KMS-11 (cell line): Measurements from ENCODE around the gene KCNA2.

Source experiments
- H2AFZ ChIP-seq: fragments of 200-600 bp; sonication (generic); 2 replicates; pipeline ENCODE4 v1.6.1; 2016; ENCODE audit warnings: antibody characterized with exemption, mixed run types, low read depth
- H3K27ac ChIP-seq: fragments of 200-600 bp; sonication (generic); 2 replicates; pipeline ENCODE4 v1.6.1; 2016; ENCODE audit warnings: mild to moderate bottlenecking, mixed run types
- H3K27me3 ChIP-seq: fragments of 200-600 bp; sonication (generic); 2 replicates; pipeline ENCODE4 v1.6.1; 2017; ENCODE audit warnings: mild to moderate bottlenecking, low read depth, mixed run types, moderate library complexity; ENCODE audit not compliant: insufficient read depth
- H3K36me3 ChIP-seq: fragments of 200-600 bp; sonication (generic); 2 replicates; pipeline ENCODE4 v1.6.1; 2017; ENCODE audit warnings: mild to moderate bottlenecking, mixed run types; ENCODE audit not compliant: insufficient read depth
- H3K4me1 ChIP-seq: fragments of 200-600 bp; sonication (generic); 2 replicates; pipeline ENCODE4 v1.6.1; 2016; ENCODE audit warnings: mild to moderate bottlenecking, low read depth, mixed run types; ENCODE audit not compliant: poor library complexity, severe bottlenecking
- H3K4me2 ChIP-seq: fragments of 200-600 bp; sonication (generic); 2 replicates; pipeline ENCODE4 v1.7.0; 2016; ENCODE audit warnings: mild to moderate bottlenecking, mixed run types
- H3K4me3 ChIP-seq: fragments of 200-600 bp; sonication (generic); IDR thresholded peaks from 2 replicates; pipeline ENCODE4 v1.6.1; 2017; ENCODE audit warnings: low read depth, low read length, mixed read lengths; ENCODE audit not compliant: insufficient read depth
- H3K79me2 ChIP-seq: fragments of 200-600 bp; sonication (generic); 2 replicates; pipeline ENCODE4 v1.6.1; 2016; ENCODE audit warnings: low read depth, mixed run types; ENCODE audit not compliant: insufficient read depth
- H3K9ac ChIP-seq: fragments of 200-600 bp; sonication (generic); 2 replicates; pipeline ENCODE4 v1.6.1; 2016; ENCODE audit warnings: mild to moderate bottlenecking, mixed run types
- H4K20me1 ChIP-seq: fragments of 200-600 bp; sonication (generic); 2 replicates; pipeline ENCODE4 v1.6.1; 2016; ENCODE audit warnings: mild to moderate bottlenecking, mixed run types; ENCODE audit not compliant: insufficient read depth
- TF ChIP-seq, protein P1 (sequence below): fragments of 200-600 bp; sonication (generic); conservative IDR thresholded peaks from 2 replicates; pipeline ENCODE4 v1.6.1; 2017; ENCODE audit warnings: low read depth, mild to moderate bottlenecking, antibody characterized with exemption, low read length, moderate library complexity, mixed read lengths

The KCNA2 gene

DNA sequence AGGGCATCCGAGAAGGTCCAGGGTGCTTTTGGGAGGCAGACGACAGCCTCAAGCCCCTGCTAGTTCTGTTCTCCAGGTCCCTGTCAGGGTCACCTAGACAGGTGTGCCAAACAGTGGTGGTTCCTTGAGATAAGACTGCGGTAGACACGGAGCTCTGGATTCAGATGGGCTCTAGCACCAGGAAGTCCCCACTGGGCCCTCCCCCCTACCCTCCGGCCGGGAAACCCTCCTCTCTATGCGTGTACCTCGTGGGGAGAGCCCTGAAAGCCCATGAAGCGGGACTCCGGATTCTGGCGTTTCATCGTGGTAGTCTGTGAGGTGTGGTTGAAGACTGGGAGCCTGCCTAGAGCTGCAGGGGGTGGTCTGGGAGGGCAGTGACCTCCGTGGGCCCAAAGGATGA is 2.1 kb upstream of the KCNA2 start:
- no peaks in the 10 kb centered on the region for H3K79me2 ChIP-seq
- H3K9ac ChIP-seq, result no peak overlapping the region
- H2AFZ ChIP-seq, result no peak overlapping the region
- no peak overlapping the region for H3K4me2 ChIP-seq
- no peak overlapping the region for H3K27ac ChIP-seq
- TF ChIP-seq, protein P1, sequence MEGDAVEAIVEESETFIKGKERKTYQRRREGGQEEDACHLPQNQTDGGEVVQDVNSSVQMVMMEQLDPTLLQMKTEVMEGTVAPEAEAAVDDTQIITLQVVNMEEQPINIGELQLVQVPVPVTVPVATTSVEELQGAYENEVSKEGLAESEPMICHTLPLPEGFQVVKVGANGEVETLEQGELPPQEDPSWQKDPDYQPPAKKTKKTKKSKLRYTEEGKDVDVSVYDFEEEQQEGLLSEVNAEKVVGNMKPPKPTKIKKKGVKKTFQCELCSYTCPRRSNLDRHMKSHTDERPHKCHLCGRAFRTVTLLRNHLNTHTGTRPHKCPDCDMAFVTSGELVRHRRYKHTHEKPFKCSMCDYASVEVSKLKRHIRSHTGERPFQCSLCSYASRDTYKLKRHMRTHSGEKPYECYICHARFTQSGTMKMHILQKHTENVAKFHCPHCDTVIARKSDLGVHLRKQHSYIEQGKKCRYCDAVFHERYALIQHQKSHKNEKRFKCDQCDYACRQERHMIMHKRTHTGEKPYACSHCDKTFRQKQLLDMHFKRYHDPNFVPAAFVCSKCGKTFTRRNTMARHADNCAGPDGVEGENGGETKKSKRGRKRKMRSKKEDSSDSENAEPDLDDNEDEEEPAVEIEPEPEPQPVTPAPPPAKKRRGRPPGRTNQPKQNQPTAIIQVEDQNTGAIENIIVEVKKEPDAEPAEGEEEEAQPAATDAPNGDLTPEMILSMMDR, result no peak
- no peak overlapping the region for H3K4me3 ChIP-seq
- no peaks in the 10 kb centered on the region for H3K36me3 ChIP-seq
- no peaks in the 10 kb centered on the region for H3K4me1 ChIP-seq
- H4K20me1 ChIP-seq, result no peaks in the 10 kb centered on the region
- peaks cover 7% of the 10 kb centered on the region; the same call in 1 of the 2 replicates for H3K27me3 ChIP-seq

DNA sequence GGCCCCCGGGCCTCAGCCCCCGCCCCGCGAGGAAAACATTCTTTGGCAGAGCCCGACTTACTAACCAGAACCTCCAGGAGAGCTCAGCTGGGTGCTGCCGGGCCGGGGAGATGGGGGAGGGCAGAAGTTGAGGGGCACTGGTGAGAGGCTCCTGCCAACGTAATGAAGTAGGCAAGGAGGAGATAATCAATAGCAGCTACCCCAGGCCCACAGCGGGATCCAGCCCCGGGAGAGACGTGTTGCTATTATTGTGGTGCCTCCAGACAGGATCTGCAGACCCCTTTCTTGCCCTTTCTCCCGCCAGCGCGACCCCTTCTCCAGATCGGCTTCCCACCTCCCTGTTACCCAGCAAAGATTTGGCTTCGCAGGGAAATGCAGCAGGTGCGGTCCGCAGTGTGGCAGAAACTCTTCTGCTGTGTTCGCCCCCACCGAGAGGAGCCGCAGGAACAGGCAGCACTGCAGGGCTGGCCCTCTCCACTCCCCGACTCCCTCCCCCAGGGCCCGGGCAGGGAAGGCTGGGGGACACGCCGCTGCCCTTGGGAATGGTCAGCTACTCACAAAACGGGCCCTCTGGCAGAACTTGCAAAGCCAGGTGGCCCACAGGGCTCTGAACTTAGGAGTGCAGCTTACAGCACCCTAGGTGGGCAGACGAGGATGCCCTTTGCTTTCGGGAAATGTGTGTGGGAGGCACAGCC is 1.5 kb upstream of the KCNA2 start:
- Histone ChIP-seq H3K9ac (no peak overlapping the region), H2AFZ (no peak overlapping the region), H3K79me2 (no peaks in the 10 kb centered on the region), H3K4me3 (no peak overlapping the region), H3K4me2 (no peak overlapping the region), H3K4me1 (no peaks in the 10 kb centered on the region), H4K20me1 (no peaks in the 10 kb centered on the region), H3K27me3 (peaks cover 7% of the 10 kb centered on the region; the same call in 1 of the 2 replicates), H3K36me3 (no peaks in the 10 kb centered on the region), H3K27ac (no peak overlapping the region)
- TF ChIP-seq, protein P1, result no peak

DNA sequence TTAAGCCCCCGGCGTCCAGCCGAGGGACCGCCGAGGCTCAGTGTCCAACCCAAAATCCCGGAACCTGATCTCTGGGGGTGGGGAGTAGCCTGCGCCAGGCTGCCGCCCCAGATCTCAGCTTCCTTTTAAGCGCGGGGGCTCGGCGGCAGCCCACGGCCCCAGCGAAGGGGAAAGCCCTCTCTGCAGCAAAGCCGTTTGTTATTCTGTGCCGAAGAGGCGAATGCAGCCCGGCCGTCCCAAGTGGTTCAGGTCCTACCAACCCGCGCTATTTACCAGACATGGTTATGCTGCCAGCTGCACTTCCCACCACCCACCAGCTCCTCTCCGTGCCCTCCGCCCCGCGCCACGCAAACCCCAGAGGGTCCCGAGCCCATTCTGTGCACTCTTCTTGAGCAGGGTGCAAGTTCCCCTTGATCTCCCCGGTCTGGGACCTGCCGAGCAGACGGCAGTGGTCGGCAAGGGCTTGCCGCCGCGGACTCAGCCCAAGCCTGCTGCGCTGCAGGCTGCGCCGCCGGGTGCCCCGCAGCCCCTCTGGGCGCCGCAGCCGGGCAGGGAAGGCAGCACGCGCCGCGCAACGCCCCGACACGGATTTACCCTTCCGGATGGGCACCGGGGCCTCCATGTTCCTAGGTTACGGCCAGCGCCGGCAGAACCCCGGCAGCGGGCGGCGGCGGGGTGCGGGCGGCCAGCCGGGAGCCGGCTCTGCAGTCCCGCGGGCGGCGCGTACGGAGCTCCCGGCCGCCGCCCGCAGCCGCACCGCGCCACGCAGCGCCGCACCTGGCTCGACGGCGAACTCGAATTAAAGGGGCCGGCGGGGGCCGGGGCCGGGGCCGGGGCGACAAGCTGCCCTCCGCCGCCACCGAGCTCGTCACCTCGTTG is 738 bp upstream of the KCNA2 start:
- Histone ChIP-seq H3K27ac (no peak overlapping the region), H3K4me1 (no peaks in the 10 kb centered on the region), H3K79me2 (no peaks in the 10 kb centered on the region), H3K36me3 (no peaks in the 10 kb centered on the region), H3K27me3 (peaks cover 7% of the 10 kb centered on the region; the same call in 1 of the 2 replicates), H3K4me3 (no peak overlapping the region), H4K20me1 (no peaks in the 10 kb centered on the region), H3K9ac (no peak overlapping the region), H3K4me2 (peak overlapping the region; percentile 45; the same call in 1 of the 2 replicates), H2AFZ (no peak overlapping the region)
- TF ChIP-seq, protein P1, result no peak

DNA sequence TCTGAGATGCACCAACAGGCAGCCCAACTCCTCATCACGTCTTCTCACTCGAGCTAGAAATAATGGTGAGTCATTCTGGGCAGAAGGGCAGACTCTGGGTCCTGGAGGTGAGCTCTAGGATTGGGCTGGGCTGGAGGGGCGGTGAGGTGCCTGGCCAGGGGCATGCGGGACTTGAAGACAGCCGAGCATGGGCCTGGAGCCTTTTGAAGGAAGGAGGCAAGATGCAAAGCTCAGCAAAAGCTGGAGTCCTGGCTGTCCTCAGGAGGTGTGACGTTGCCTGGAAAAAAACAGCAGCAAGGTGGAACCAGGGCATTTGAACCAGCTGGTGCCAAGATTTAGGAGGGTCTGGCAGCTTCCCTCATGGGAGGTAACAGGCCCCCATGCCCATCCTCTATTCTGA is 712 bp downstream of the KCNA2 start:
- Histone ChIP-seq H4K20me1 (no peaks in the 10 kb centered on the region), H3K9ac (no peak overlapping the region), H3K4me3 (no peak overlapping the region), H2AFZ (no peak overlapping the region), H3K4me1 (no peaks in the 10 kb centered on the region), H3K36me3 (no peaks in the 10 kb centered on the region), H3K27me3 (peaks cover 7% of the 10 kb centered on the region; the same call in 1 of the 2 replicates), H3K79me2 (no peaks in the 10 kb centered on the region), H3K4me2 (no peak overlapping the region), H3K27ac (no peak overlapping the region)
- TF ChIP-seq, protein P1, result no peak
